HepG2 (cell line): ENCODE data around the gene VWCE. TPM values are rescaled to one million over a fixed set of nuclear protein-coding genes. Genes with fewer than 3 reads are reported as not detected.
A peak's percentile ranks its signal among the peaks of the same experiment; 100 is the strongest.

ENCODE experiments used
- CEBPB ChIP-seq: IDR thresholded peaks from 2 replicates; pipeline ENCODE4 v1.6.1; 2011; ENCODE audit warnings: low read depth, low read length, improper control_type of control experiment, borderline replicate concordance
- CEBPG ChIP-seq: IDR thresholded peaks from 2 replicates; pipeline ENCODE4 v1.6.1; 2016
- GABPB1 ChIP-seq: IDR thresholded peaks from 2 replicates; pipeline ENCODE4 v1.6.1; 2016; ENCODE audit warnings: mild to moderate bottlenecking, missing genetic modification reagents, moderate library complexity, missing compliant biosample characterization
- HNRNPUL1 ChIP-seq: fragments of 200-400 bp; formaldehyde crosslinking; IDR thresholded peaks from 2 replicates; pipeline ENCODE4 v1.6.1; 2017; ENCODE audit warnings: low read depth, mild to moderate bottlenecking, low read length, moderate library complexity
- MATR3 ChIP-seq: sonication (generic); formaldehyde crosslinking; IDR thresholded peaks from 2 replicates; pipeline ENCODE4 v1.4.0; 2020; ENCODE audit warnings: missing genetic modification reagents
- MIER2 ChIP-seq: IDR thresholded peaks from 2 replicates; pipeline ENCODE4 v1.6.1; 2016; ENCODE audit warnings: missing biosample characterization, missing genetic modification reagents
- MTA3 ChIP-seq: sonication (generic); formaldehyde crosslinking; IDR thresholded peaks from 2 replicates; pipeline ENCODE4 v1.4.0; 2020; ENCODE audit warnings: missing genetic modification reagents
- MYNN ChIP-seq: sonication (generic); formaldehyde crosslinking; IDR thresholded peaks from 2 replicates; pipeline ENCODE4 v1.4.0; 2020; ENCODE audit warnings: mild to moderate bottlenecking, low read depth, missing genetic modification reagents
- NR3C1 ChIP-seq: sonication (generic); formaldehyde crosslinking; IDR thresholded peaks from 2 replicates; pipeline ENCODE4 v1.4.0; 2020; ENCODE audit warnings: missing genetic modification reagents
- ONECUT2 ChIP-seq: sonication (generic); formaldehyde crosslinking; IDR thresholded peaks from 2 replicates; pipeline ENCODE4 v1.4.0; 2020; ENCODE audit warnings: missing genetic modification reagents
- PAX8 ChIP-seq: sonication (generic); formaldehyde crosslinking; IDR thresholded peaks from 2 replicates; pipeline ENCODE4 v1.8.0; 2022; ENCODE audit warnings: mild to moderate bottlenecking, missing genetic modification reagents, borderline replicate concordance
- RBM39 ChIP-seq: fragments of 200-400 bp; formaldehyde crosslinking; IDR thresholded peaks from one replicate; pipeline ENCODE4 v1.6.1; 2018; ENCODE audit warnings: antibody characterized with exemption, mild to moderate bottlenecking, low read depth, low read length; ENCODE audit not compliant: poor library complexity, severe bottlenecking
- SMAD9 ChIP-seq: sonication (generic); formaldehyde crosslinking; IDR thresholded peaks from 2 replicates; pipeline ENCODE4 v1.5.1; 2020; ENCODE audit warnings: mild to moderate bottlenecking, missing genetic modification reagents
- SP1 ChIP-seq, 2 experiments: fragments of 450-650 bp in 1 of 2; sonication (generic) in 1 of 2; formaldehyde crosslinking in 1 of 2; IDR thresholded peaks; 2 replicates each; pipeline versions ENCODE4 v1.4.0 to v1.6.1; 2016 to 2020; ENCODE audit warnings: missing genetic modification reagents in 1 of 2
- ZFP82 ChIP-seq: sonication (generic); formaldehyde crosslinking; IDR thresholded peaks from 2 replicates; pipeline ENCODE4 v1.5.1; 2020; ENCODE audit warnings: mild to moderate bottlenecking, missing genetic modification reagents, borderline replicate concordance
- ZKSCAN1 ChIP-seq: fragments of 150-350 bp; IDR thresholded peaks from 2 replicates; pipeline ENCODE4 v1.6.1; 2014; ENCODE audit warnings: low read length
- ZNF253 ChIP-seq: sonication (generic); formaldehyde crosslinking; IDR thresholded peaks from 2 replicates; pipeline ENCODE4 v1.8.0; 2022; ENCODE audit warnings: mild to moderate bottlenecking, missing genetic modification reagents, borderline replicate concordance
- ZNF281 ChIP-seq: sonication (generic); formaldehyde crosslinking; IDR thresholded peaks from 2 replicates; pipeline ENCODE4 v1.4.0; 2020; ENCODE audit warnings: missing genetic modification reagents, borderline replicate concordance
- ZNF282 ChIP-seq: fragments of 450-650 bp; IDR thresholded peaks from 2 replicates; pipeline ENCODE4 v1.6.1; 2018; ENCODE audit not compliant: partially characterized antibody
- ZNF776 ChIP-seq: sonication (generic); formaldehyde crosslinking; IDR thresholded peaks from 2 replicates; pipeline ENCODE4 v1.4.0; 2020; ENCODE audit warnings: mild to moderate bottlenecking, missing genetic modification reagents
- polyA plus RNA-seq, 8 experiments: library from polyadenylated mRNA; depleted of rRNA in 3 of 8; stranded (reverse) in 7 of 8; unstranded in 1 of 8; fragments of >200 nt; fragmentation: Illumina TruSeq in 4 of 8; extraction: Trizol in 4 of 8; gene quantifications; 2 replicates each; pipeline versions ENCODE4 v1.2.1 to v1.2.3, GENCODE V29; 2011 to 2016; ENCODE audit warnings: low read depth in 4 of 8, missing spikeins in 1 of 8, mixed read lengths in 1 of 8; ENCODE audit not compliant: insufficient read depth in 1 of 8
- total RNA-seq, 5 experiments: library from RNA; depleted of rRNA; stranded (reverse); fragments of >200 nt; fragmentation: Illumina TruSeq; extraction: Trizol; gene quantifications; 2 replicates each; pipeline ENCODE4 v1.2.3, GENCODE V29; 2016; ENCODE audit warnings: low read depth in 1 of 5
- TF ChIP-seq, protein P1 (sequence below): sonication (generic); formaldehyde crosslinking; IDR thresholded peaks from 2 replicates; pipeline ENCODE4 v1.4.0; 2020; ENCODE audit warnings: mild to moderate bottlenecking, missing genetic modification reagents
- TF ChIP-seq, protein P2 (sequence below): sonication (generic); formaldehyde crosslinking; IDR thresholded peaks from 2 replicates; pipeline ENCODE4 v1.4.0; 2020; ENCODE audit warnings: mild to moderate bottlenecking, low read depth, missing genetic modification reagents
- TF ChIP-seq, protein P3 (sequence below), 2 experiments: sonication (generic) in 1 of 2; formaldehyde crosslinking in 1 of 2; IDR thresholded peaks; 2 replicates each; pipeline versions ENCODE4 v1.4.0 to v1.6.1; 2018 to 2020; ENCODE audit warnings: missing genetic modification reagents in 2 of 2, borderline replicate concordance in 1 of 2, low read depth in 1 of 2, mild to moderate bottlenecking in 1 of 2, missing biosample characterization in 1 of 2

Gene VWCE
- total and polyA plus RNA-seq, 2 of the 13 experiments (the other 11 are each of a cell fraction or from before 2014, with no cell fraction given) = 27.6 to 58.3 TPM

DNA sequence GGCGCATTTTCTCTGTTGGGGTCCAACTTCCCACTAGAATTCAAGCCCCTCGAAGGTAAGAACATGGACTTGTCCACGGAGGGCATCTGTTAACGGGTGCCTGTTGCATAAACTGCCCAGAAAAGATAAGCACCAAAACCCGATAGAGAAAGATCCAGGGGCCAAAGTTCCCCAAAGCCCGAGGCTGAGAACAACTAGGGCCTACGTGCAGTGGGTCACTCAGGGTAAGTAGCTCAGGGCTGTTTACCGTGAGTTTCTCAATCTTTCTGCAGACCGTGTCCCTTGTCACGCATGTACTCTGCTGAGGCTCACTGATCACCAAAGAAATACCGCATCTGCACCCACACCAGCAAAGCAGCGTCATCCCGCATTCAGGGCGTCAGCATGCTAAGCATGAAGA lies 29.8 kb downstream of the VWCE start (continued):
- TF ChIP-seq RBM39 (no peak), SMAD9 (CRISPR knock-in tag) (no peak), PAX8 (CRISPR knock-in tag) (no peak), ZKSCAN1 (no peak), MTA3 (CRISPR knock-in tag) (no peak), HNRNPUL1 (no peak), CEBPG (CRISPR knock-in tag) (peak; percentile 74), MIER2 (no peak), ZNF281 (CRISPR knock-in tag) (no peak), ZNF253 (no peak), ZNF776 (no peak), ONECUT2 (CRISPR knock-in tag) (no peak), MATR3 (CRISPR knock-in tag) (no peak), CEBPB (peak; percentile 79; the same call in 1 of the 2 replicates), GABPB1 (CRISPR knock-in tag) (no peak), MYNN (CRISPR knock-in tag) (no peak), ZNF282 (no peak), NR3C1 (CRISPR knock-in tag) (no peak), SP1 (IDR thresholded peaks at IDR 0.05) (no peak), SP1 (CRISPR knock-in tag; IDR thresholded peaks at IDR 0.05) (no peak), ZFP82 (no peak)
- TF ChIP-seq, protein P1, sequence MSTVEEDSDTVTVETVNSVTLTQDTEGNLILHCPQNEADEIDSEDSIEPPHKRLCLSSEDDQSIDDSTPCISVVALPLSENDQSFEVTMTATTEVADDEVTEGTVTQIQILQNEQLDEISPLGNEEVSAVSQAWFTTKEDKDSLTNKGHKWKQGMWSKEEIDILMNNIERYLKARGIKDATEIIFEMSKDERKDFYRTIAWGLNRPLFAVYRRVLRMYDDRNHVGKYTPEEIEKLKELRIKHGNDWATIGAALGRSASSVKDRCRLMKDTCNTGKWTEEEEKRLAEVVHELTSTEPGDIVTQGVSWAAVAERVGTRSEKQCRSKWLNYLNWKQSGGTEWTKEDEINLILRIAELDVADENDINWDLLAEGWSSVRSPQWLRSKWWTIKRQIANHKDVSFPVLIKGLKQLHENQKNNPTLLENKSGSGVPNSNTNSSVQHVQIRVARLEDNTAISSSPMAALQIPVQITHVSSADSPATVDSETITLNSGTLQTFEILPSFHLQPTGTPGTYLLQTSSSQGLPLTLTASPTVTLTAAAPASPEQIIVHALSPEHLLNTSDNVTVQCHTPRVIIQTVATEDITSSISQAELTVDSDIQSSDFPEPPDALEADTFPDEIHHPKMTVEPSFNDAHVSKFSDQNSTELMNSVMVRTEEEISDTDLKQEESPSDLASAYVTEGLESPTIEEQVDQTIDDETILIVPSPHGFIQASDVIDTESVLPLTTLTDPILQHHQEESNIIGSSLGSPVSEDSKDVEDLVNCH (CRISPR knock-in tag) = no peak
- TF ChIP-seq, protein P2, sequence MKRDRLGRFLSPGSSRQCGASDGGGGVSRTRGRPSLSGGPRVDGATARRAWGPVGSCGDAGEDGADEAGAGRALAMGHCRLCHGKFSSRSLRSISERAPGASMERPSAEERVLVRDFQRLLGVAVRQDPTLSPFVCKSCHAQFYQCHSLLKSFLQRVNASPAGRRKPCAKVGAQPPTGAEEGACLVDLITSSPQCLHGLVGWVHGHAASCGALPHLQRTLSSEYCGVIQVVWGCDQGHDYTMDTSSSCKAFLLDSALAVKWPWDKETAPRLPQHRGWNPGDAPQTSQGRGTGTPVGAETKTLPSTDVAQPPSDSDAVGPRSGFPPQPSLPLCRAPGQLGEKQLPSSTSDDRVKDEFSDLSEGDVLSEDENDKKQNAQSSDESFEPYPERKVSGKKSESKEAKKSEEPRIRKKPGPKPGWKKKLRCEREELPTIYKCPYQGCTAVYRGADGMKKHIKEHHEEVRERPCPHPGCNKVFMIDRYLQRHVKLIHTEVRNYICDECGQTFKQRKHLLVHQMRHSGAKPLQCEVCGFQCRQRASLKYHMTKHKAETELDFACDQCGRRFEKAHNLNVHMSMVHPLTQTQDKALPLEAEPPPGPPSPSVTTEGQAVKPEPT (CRISPR knock-in tag) = no peak
- TF ChIP-seq, protein P3, sequence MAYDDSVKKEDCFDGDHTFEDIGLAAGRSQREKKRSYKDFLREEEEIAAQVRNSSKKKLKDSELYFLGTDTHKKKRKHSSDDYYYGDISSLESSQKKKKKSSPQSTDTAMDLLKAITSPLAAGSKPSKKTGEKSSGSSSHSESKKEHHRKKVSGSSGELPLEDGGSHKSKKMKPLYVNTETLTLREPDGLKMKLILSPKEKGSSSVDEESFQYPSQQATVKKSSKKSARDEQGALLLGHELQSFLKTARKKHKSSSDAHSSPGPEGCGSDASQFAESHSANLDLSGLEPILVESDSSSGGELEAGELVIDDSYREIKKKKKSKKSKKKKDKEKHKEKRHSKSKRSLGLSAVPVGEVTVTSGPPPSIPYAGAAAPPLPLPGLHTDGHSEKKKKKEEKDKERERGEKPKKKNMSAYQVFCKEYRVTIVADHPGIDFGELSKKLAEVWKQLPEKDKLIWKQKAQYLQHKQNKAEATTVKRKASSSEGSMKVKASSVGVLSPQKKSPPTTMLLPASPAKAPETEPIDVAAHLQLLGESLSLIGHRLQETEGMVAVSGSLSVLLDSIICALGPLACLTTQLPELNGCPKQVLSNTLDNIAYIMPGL (CRISPR knock-in tag; IDR thresholded peaks at IDR 0.05; ENCODE audit: borderline replicate concordance in 1 of 2, low read depth in 1 of 2) = no peak
